ENCODE measurements around the gene PIK3R3.

The PIK3R3 gene

GRCh38 chr1:46132529-46133180 lies at the start of gene PIK3R3:
Gene PIK3R3, minus strand, starts transcription at chr1:46132629. Its CDS starts 677 bp downstream, at chr1:46131952.
- DNase-seq = peak; percentile 89

- DNase-seq = no peak
These were observed 49.2 kb upstream of the PIK3R3 start for GRCh38 chr1:46181343-46182260.

- no peak for DNase-seq
These were observed 47.7 kb upstream of the PIK3R3 start for GRCh38 chr1:46180082-46180616.

GRCh38 chr1:46179138-46180081 lies 47.0 kb upstream of the PIK3R3 start:
- DNase-seq = peak; percentile 63

- no peak for DNase-seq
These were observed 43.9 kb upstream of the PIK3R3 start, which contains the start of gene P3R3URF for GRCh38 chr1:46176211-46176865. Gene P3R3URF, minus strand, starts transcription at chr1:46176488. Its CDS starts 17 bp downstream, at chr1:46176471.

GRCh38 chr1:46175243-46175642 lies 42.8 kb upstream of the PIK3R3 start:
- no peak for DNase-seq

GRCh38 chr1:46174448-46175231 lies 42.2 kb upstream of the PIK3R3 start, which contains the start of gene TSPAN1:
Gene TSPAN1, plus strand, starts transcription at chr1:46175087. Its CDS starts 6,021 bp downstream, at chr1:46181108.
- DNase-seq = no peak

GRCh38 chr1:46173361-46173856 lies 41.0 kb upstream of the PIK3R3 start:
- DNase-seq = no peak

- no peak for DNase-seq
These were observed 39.9 kb upstream of the PIK3R3 start for GRCh38 chr1:46172321-46172720.

GRCh38 chr1:46171871-46172270 lies 39.4 kb upstream of the PIK3R3 start:
- no peak for DNase-seq

GRCh38 chr1:46171351-46171750 lies 38.9 kb upstream of the PIK3R3 start:
- DNase-seq = no peak

- no peak for DNase-seq
These were observed 37.5 kb upstream of the PIK3R3 start for GRCh38 chr1:46169811-46170454.

- DNase-seq = no peak
These were observed 36.0 kb upstream of the PIK3R3 start for GRCh38 chr1:46168477-46168876.

- peak; percentile 60 for DNase-seq
These were observed 34.4 kb upstream of the PIK3R3 start for GRCh38 chr1:46166521-46167462.

GRCh38 chr1:46160212-46160611 lies 27.8 kb upstream of the PIK3R3 start:
- DNase-seq = no peak

- DNase-seq = no peak
These were observed 27.1 kb upstream of the PIK3R3 start for GRCh38 chr1:46159516-46159915.

- DNase-seq = no peak
These were observed 26.2 kb upstream of the PIK3R3 start for GRCh38 chr1:46158312-46159281.

- no peak for DNase-seq
These were observed 25.5 kb upstream of the PIK3R3 start for GRCh38 chr1:46157916-46158311.

All from activated CD4-positive, CD25-positive, alpha-beta regulatory T cell treated with anti-CD3 and anti-CD28 coated beads, Interleukin-2, amount 50 U/mL, for 72 hours (primary cell).